MCF 10A (cell line): ENCODE results near the gene MYCN. TPM values are rescaled to one million over a fixed set of nuclear protein-coding genes. Genes with fewer than 3 reads are reported as not detected.

Experiments
- Bru-seq: library from RNA; stranded (reverse); fragments of 400-500 nt; gene quantifications from one replicate; lab custom pipeline; 2021; lab: Mats Ljungman, UMichigan
- BruChase-seq, 2 experiments: library from RNA; stranded (reverse); fragments of 400-500 nt; gene quantifications; one replicate each; lab custom pipeline; 2021; lab: Mats Ljungman, UMichigan
- BruUV-seq: library from RNA; stranded (reverse); fragments of 400-500 nt; replicated peaks from 2 replicates; lab custom pipeline; 2021; lab: Mats Ljungman, UMichigan
- CTCF ChIA-PET: fragments of 300-600 bp; sonication (Branson Sonifier 250); formaldehyde crosslinking; extraction: SDS; loops from one replicate; lab custom pipeline; 2021; ENCODE audit warnings: antibody characterized with exemption, inconsistent platforms; lab: Yijun Ruan, JAX
- POLR2A ChIA-PET: fragments of 300-600, 350-650 bp; sonication (Branson Sonifier 250); formaldehyde crosslinking; extraction: SDS; loops from one replicate; lab custom pipeline; 2020; ENCODE audit warnings: antibody characterized with exemption, inconsistent platforms; lab: Yijun Ruan, JAX
- DNase-seq: peaks from one replicate; pipeline ENCODE4 v3.0.0-alpha.2; 2018; ENCODE audit not compliant: unreplicated experiment
- H3K27ac Mint-ChIP-seq: one replicate; pipeline ENCODE4 v1.8.0; 2022; ENCODE audit warnings: mild to moderate bottlenecking, low read depth, mixed read lengths; ENCODE audit not compliant: unreplicated experiment
- H3K27me3 Mint-ChIP-seq: one replicate; pipeline ENCODE4 v1.8.0; 2022; ENCODE audit warnings: mixed read lengths; ENCODE audit not compliant: insufficient read depth, unreplicated experiment
- H3K36me3 Mint-ChIP-seq: one replicate; pipeline ENCODE4 v1.8.0; 2022; ENCODE audit warnings: mild to moderate bottlenecking, moderate library complexity, mixed read lengths; ENCODE audit not compliant: insufficient read depth, unreplicated experiment
- H3K4me1 Mint-ChIP-seq: one replicate; pipeline ENCODE4 v1.8.0; 2022; ENCODE audit warnings: mixed read lengths; ENCODE audit not compliant: insufficient read depth, unreplicated experiment
- H3K4me3 Mint-ChIP-seq: one replicate; pipeline ENCODE4 v1.8.0; 2022; ENCODE audit warnings: mild to moderate bottlenecking, moderate library complexity, mixed read lengths; ENCODE audit not compliant: unreplicated experiment
- H3K9me3 Mint-ChIP-seq: one replicate; pipeline ENCODE4 v1.8.0; 2022; ENCODE audit warnings: mixed read lengths; ENCODE audit not compliant: unreplicated experiment
- CTCF ChIP-seq: fragments of 200-600 bp; IDR thresholded peaks from one replicate; pipeline ENCODE4 v1.8.0; 2022; ENCODE audit warnings: antibody characterized with exemption, mild to moderate bottlenecking; ENCODE audit not compliant: unreplicated experiment
- intact Hi-C: fragments of 100-400 bp; cut with micrococcal nuclease; formaldehyde crosslinking; loops from 2 replicates; pipeline ENCODE4 v1.14.1; 2022
- long read RNA-seq: library from polyadenylated mRNA; stranded (forward); transcript quantifications from one replicate; pipeline ENCODE4 v2.0.0, GENCODE V29; 2022
- total RNA-seq: library from RNA; stranded (reverse); gene quantifications from 2 replicates; pipeline ENCODE4 v1.2.3, GENCODE V29; 2022

MYCN gene
- total RNA-seq (not detected in 2 replicates), Bru-seq, nascent RNA (not detected), BruChase-seq, experiment 1, labeled RNA remaining after a 6-hour chase (not detected), BruChase-seq, experiment 2, labeled RNA remaining after a 2-hour chase (not detected)
- long read RNA-seq: 0 reads

GRCh38 chr2:15939854-15940660, at the start of gene MYCN:
TSS of gene MYCN (plus strand) at chr2:15940550. CDS start at chr2:15942065, 1,515 bp downstream.
- CTCF ChIA-PET: interaction anchor here (0.5 to 4.3 kb wide), 57 partner anchors 9 to 714 kb away, joined by 3 to 57 read pairs (median 4); no protein-coding TSS in a partner anchor

GRCh38 chr2:15890936-15891905, 49.1 kb upstream of the MYCN start:
- Mint-ChIP-seq H3K27ac (no peak overlapping the region), H3K4me1 (peaks cover 6% of the 10 kb centered on the region)

More at GRCh38 chr2:15939854-15940660, at the start of gene MYCN:
- peak; percentile 85 for TF ChIP-seq CTCF
- peaks cover 55% of the 10 kb centered on the region for H3K27me3 Mint-ChIP-seq
- H3K4me3 Mint-ChIP-seq: no peak within 1 kb of the TSS
- peak; percentile 42 for DNase-seq
- no peaks in the 10 kb centered on the region for H3K4me1 Mint-ChIP-seq
- no peak within 1 kb of the TSS for H3K27ac Mint-ChIP-seq
- intact Hi-C loops: loop anchor here (1.0 to 2.0 kb wide), 4 partner anchors 303 to 669 kb away; no protein-coding TSS in a partner anchor
- POLR2A ChIA-PET: interaction anchor here (0.5 to 0.7 kb wide), 2 partner anchors 547 to 668 kb away, joined by 4 to 5 read pairs; no protein-coding TSS in a partner anchor
- no peaks in the 10 kb centered on the region for H3K36me3 Mint-ChIP-seq
- H3K9me3 Mint-ChIP-seq: no peaks in the 10 kb centered on the region
- BruUV-seq: no TSS peak

GRCh38 chr2:15892151-15892880, 48.0 kb upstream of the MYCN start:
- no TSS peak for BruUV-seq
- CTCF ChIA-PET: interaction anchor here (0.6 kb wide), 1 partner anchor 293 kb away, joined by 3 read pairs; no protein-coding TSS in a partner anchor
- Mint-ChIP-seq H3K27me3 (no peaks in the 10 kb centered on the region), H3K4me1 (peaks cover 6% of the 10 kb centered on the region), H3K9me3 (no peaks in the 10 kb centered on the region), H3K27ac (no peak overlapping the region), H3K4me3 (no peak overlapping the region), H3K36me3 (no peaks in the 10 kb centered on the region)
- POLR2A ChIA-PET: interaction anchor here (1.6 kb wide), 1 partner anchor 12 kb away, joined by 3 read pairs; no protein-coding TSS in a partner anchor
- TF ChIP-seq CTCF: no peak
- intact Hi-C loops: no loop called here
- DNase-seq: no peak

More at GRCh38 chr2:15890936-15891905, 49.1 kb upstream of the MYCN start:
- Mint-ChIP-seq H3K9me3 (no peaks in the 10 kb centered on the region), H3K27me3 (no peaks in the 10 kb centered on the region), H3K4me3 (no peak overlapping the region), H3K36me3 (no peaks in the 10 kb centered on the region)
- POLR2A ChIA-PET: interaction anchor here (0.5 to 1.6 kb wide), 3 partner anchors 9 to 16 kb away, joined by 3 to 5 read pairs (median 3); no protein-coding TSS in a partner anchor
- TF ChIP-seq CTCF: no peak
- DNase-seq: peak; percentile 65
- CTCF ChIA-PET: interaction anchor here (1.2 kb wide), 1 partner anchor 8 kb away, joined by 4 read pairs; no protein-coding TSS in a partner anchor
- no TSS peak for BruUV-seq
- intact Hi-C loops: no loop called here
